ENCODE results near the gene MAD1L1. TPM values are rescaled to one million over a fixed set of nuclear protein-coding genes. Genes with fewer than 3 reads are reported as not detected.

The MAD1L1 gene
- total RNA-seq, 1 experiment from 2014 or later = 50.8 TPM

- Histone ChIP-seq H3K9me2 (ENCODE audit: insufficient read depth) (no peaks in the 10 kb centered on the region), H3K9me3 (ENCODE audit: insufficient read depth, low read depth) (no peaks in the 10 kb centered on the region), H3K4me3 (no peak overlapping the region), H3K27ac (no peak overlapping the region), H2AFZ (no peak overlapping the region), H3K79me2 (ENCODE audit: low read depth) (no peaks in the 10 kb centered on the region), H3K4me1 (replicated peaks; ENCODE audit: insufficient read depth) (no peaks in the 10 kb centered on the region), H3K36me3 (ENCODE audit: low read depth) (no peaks in the 10 kb centered on the region), H4K20me1 (ENCODE audit: insufficient read depth) (0 out of 2 replicates have a peak, but pooled peaks cover 8% of the 10 kb centered on the region), H3F3A (ENCODE audit: insufficient read depth, low read depth) (no peaks in the 10 kb centered on the region), H3K4me2 (no peak overlapping the region), H3K27me3 (ENCODE audit: insufficient read depth, low read depth) (no peaks in the 10 kb centered on the region)
- CTCF ChIA-PET = no interaction called here
- no peak for TF ChIP-seq EZH2 (IDR thresholded peaks at IDR 0.05; ENCODE audit: low read depth)
- POLR2A ChIA-PET (ENCODE audit: unreplicated experiment) = no interaction called here
- intact Hi-C loops (cut with micrococcal nuclease; ENCODE audit: unreplicated experiment) = no loop called here
- BruUV-seq (replicated peaks) = no TSS peak
- no peak for DNase-seq
These were observed 380.0 kb downstream of the MAD1L1 start for GRCh38 chr7:1852517-1853430.

- Histone ChIP-seq H3K4me3 (no peak overlapping the region), H3K9me2 (ENCODE audit: insufficient read depth) (no peaks in the 10 kb centered on the region), H4K20me1 (ENCODE audit: insufficient read depth) (0 out of 2 replicates have a peak, but pooled peaks cover 8% of the 10 kb centered on the region), H3K4me1 (replicated peaks; ENCODE audit: insufficient read depth) (no peaks in the 10 kb centered on the region), H2AFZ (no peak overlapping the region), H3K79me2 (ENCODE audit: low read depth) (no peaks in the 10 kb centered on the region), H3K36me3 (ENCODE audit: low read depth) (no peaks in the 10 kb centered on the region), H3K27ac (no peak overlapping the region), H3K4me2 (no peak overlapping the region), H3F3A (ENCODE audit: insufficient read depth, low read depth) (no peaks in the 10 kb centered on the region), H3K27me3 (ENCODE audit: insufficient read depth, low read depth) (no peaks in the 10 kb centered on the region), H3K9me3 (ENCODE audit: insufficient read depth, low read depth) (no peaks in the 10 kb centered on the region)
- CTCF ChIA-PET = no interaction called here
- POLR2A ChIA-PET (ENCODE audit: unreplicated experiment) = no interaction called here
- BruUV-seq (replicated peaks) = no TSS peak
- TF ChIP-seq CTCF (conservative IDR thresholded peaks at IDR 0.05) = no peak
- TF ChIP-seq EZH2 (IDR thresholded peaks at IDR 0.05; ENCODE audit: low read depth) = no peak
- intact Hi-C loops (cut with micrococcal nuclease; ENCODE audit: unreplicated experiment) = no loop called here
- no peak for DNase-seq
These were observed 380.8 kb downstream of the MAD1L1 start for GRCh38 chr7:1851721-1852516.

GRCh38 chr7:1850976-1851571 lies 381.7 kb downstream of the MAD1L1 start:
- H3K27me3 ChIP-seq (ENCODE audit: insufficient read depth, low read depth) = no peaks in the 10 kb centered on the region
- intact Hi-C loops (cut with micrococcal nuclease; ENCODE audit: unreplicated experiment) = no loop called here
- no peaks in the 10 kb centered on the region for H3K9me2 ChIP-seq (ENCODE audit: insufficient read depth)
- H2AFZ ChIP-seq = no peak overlapping the region
- TF ChIP-seq EZH2 (IDR thresholded peaks at IDR 0.05; ENCODE audit: low read depth) (no peak), CTCF (conservative IDR thresholded peaks at IDR 0.05) (no peak)
- no peaks in the 10 kb centered on the region for H3K36me3 ChIP-seq (ENCODE audit: low read depth)
- POLR2A ChIA-PET (ENCODE audit: unreplicated experiment) = no interaction called here
- BruUV-seq (replicated peaks) = no TSS peak
- H3K4me2 ChIP-seq = no peak overlapping the region
- CTCF ChIA-PET = no interaction called here
- H3K4me3 ChIP-seq = no peak overlapping the region
- no peaks in the 10 kb centered on the region for H3K79me2 ChIP-seq (ENCODE audit: low read depth)
- H3K27ac ChIP-seq = no peak overlapping the region
- H3K4me1 ChIP-seq (replicated peaks; ENCODE audit: insufficient read depth) = no peaks in the 10 kb centered on the region
- no peaks in the 10 kb centered on the region for H3K9me3 ChIP-seq (ENCODE audit: insufficient read depth, low read depth)
- DNase-seq = no peak
- no peaks in the 10 kb centered on the region for H3F3A ChIP-seq (ENCODE audit: insufficient read depth, low read depth)
- H4K20me1 ChIP-seq (ENCODE audit: insufficient read depth) = 0 out of 2 replicates have a peak, but pooled peaks cover 8% of the 10 kb centered on the region

All from PC-9 (cell line).